ENCODE results near the gene MVP.

The MVP gene

GRCh38 chr16:29804455-29805231, 15.6 kb upstream of the MVP start:
- DNase-seq, result no peak

DNA sequence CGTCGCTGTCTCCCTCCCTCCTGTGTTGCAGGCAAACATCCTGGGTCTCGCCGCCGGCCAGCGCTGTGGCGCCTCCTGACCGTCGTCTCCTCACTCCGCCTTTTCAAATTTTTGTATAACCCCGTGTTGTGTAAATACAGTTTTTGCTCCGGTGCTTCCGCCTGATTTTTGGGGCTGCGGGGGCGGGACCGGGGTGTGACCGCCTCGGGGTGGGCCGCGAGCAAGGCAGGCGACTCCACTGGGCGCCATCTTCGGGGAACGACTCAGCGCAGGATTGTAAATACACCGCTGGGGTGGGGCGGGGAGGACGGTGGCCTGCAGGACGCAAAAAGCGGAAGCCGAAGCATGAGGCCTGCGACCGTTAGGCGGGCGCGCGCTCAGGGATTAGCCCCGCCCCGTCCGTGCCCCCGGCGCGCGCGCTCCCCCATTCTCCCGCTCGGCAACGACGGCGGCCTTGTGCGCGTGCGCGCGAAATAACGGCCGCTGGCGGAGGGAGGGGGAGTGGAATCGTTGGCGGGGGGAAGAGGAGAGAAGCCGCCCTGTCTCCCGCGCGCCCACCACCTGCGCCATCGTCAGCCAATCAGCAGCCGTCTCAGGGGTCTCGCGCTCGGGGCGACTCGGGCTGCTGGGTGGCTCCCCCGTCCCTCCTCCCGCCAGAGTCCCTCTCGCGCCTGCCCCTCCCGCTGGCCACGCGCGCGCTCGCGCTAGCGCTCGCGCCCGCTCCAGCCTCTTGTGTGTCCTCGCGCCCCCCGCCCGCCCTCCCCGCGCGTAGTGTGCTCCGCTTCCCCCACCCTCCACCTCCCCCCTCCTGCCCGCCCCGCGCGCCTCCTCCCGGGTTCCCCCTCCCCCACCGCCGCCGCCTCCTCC, 14.8 kb upstream of the MVP start:
- peak; percentile 98 for DNase-seq
- peak; percentile 72 for ATAC-seq

More at GRCh38 chr16:29804455-29805231, 15.6 kb upstream of the MVP start:
- no peak for ATAC-seq

GRCh38 chr16:29806099-29806579, 14.1 kb upstream of the MVP start, which contains the start of gene MAZ:
TSS of gene MAZ (plus strand) at chr16:29806529. CDS start at chr16:29806702, 173 bp downstream.
- peak; percentile 0 for ATAC-seq
- DNase-seq, result peak; percentile 82

- peak; percentile 78 for DNase-seq
These were observed 13.4 kb upstream of the MVP start for GRCh38 chr16:29806641-29807425.

DNA sequence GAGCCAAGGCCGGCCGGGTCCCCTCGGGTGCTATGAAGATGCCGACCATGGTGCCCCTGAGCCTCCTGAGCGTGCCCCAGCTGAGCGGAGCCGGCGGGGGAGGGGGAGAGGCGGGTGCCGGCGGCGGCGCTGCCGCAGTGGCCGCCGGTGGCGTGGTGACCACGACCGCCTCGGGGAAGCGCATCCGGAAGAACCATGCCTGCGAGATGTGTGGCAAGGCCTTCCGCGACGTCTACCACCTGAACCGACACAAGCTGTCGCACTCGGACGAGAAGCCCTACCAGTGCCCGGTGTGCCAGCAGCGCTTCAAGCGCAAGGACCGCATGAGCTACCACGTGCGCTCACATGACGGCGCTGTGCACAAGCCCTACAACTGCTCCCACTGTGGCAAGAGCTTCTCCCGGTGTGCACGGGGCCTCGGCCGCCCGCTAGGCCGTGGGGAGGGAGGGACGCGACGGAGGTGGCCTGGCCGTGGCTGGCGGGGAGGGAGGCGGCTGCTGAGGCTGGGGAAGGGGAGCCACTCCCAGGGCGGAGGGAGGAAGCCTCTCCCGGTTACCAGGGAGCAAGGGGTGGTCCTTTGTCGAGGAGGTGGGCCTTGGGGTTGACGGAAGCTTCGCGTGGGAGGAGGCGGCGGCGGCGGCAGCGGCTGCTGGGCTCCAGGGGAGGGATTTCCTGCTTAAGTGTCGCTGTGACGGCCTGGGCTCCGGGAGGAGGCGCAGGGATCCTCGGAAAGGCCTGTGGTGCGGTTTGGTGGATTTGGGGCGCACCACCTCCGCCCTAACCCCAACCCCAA, 12.6 kb upstream of the MVP start:
- ATAC-seq, result peak; percentile 19
- DNase-seq, result peak; percentile 92

More at GRCh38 chr16:29806641-29807425, 13.4 kb upstream of the MVP start:
- ATAC-seq, result peak; percentile 5

- ATAC-seq (no peak), DNase-seq (no peak)
These were observed 11.9 kb upstream of the MVP start for GRCh38 chr16:29808219-29808900.

DNA sequence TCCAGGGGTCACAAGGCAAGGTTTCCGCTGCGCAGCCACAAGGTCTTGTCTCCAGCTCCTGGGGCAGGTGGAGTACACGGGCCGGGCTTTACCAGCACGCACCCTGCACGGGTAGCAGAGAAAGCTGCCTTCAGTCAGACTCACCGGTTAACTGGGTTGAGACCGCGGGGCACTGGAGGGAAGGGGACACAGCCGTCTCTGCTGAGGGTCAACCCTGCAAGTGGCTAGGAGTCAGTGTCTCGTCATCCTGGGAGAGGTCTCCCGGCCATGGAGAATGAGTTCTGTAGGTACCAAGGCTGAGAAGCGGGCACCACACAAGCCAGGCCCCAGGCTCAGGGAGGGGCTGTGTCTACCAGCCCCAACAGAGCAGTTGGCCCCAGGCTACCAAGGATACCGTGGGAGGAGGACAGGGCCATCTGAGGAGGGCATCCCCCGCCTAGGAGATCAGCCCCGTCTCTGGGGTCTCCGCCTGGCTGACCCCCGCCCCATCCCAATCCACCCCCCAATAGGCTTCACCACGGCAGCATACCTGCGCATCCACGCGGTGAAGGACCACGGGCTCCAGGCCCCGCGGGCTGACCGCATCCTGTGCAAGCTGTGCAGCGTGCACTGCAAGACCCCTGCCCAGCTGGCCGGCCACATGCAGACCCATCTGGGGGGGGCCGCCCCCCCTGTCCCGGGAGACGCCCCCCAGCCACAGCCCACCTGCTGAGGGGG, 11.1 kb upstream of the MVP start:
- no peak for DNase-seq
- ATAC-seq, result no peak

DNA sequence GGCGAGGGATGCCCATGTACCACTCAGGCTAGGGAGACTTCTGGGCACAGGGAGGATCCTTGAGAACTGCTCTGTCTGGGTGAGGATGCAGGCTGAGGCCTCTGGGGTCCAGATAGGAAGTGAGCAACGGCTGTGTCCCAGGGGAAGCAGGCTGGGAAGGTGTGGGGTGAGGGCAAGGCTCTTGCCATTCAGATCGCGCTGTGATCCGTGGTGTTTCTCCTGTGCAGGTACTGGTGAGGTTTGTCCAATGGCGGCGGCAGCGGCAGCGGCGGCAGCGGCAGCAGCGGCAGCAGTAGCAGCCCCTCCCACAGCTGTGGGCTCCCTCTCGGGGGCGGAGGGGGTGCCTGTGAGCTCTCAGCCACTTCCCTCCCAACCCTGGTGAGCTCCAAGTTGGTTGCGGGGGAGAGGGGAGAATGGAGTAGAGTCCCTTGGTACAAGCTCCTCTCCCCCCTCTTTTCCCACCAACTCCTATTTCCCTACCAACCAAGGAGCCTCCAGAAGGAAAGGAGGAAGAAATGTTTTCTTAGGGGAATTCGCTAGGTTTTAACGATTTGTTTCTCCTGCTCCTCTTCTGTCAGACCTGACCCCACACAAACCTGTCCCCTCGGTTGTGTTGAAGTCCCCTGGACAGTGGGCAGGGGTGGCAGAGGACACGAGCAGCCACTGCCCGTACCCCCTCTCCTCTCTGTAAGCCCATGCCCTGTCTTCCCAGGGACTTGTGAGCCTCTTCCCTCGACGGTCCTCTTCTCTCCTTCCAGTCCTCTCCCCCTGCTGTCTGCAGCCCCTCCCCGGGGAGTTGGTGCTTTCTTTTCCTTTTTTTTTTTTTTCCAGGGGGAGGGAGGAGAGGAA, 10.2 kb upstream of the MVP start:
- DNase-seq, result peak; percentile 68
- no peak for ATAC-seq

DNA sequence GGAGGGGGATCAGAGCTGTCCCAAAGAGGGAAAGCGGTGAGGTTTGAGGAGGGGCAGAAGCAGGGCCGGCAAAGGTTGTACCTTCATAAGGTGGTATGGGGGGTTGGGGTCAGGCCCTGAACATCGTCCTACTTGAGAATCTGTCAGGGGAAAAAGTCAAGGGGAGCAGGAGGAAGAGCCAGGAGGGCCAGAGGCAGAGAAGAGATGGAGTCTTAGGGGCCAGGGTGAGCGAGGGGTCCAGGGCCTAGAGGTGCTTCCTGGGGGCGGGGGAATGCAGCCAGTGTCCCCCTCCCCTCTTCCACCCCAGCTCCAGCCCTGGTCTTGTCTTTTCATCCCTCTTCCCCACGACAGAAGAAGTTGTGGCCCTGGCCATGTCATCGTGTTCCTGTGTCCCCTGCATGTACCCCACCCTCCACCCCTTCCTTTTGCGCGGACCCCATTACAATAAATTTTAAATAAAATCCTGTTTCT, 9.5 kb upstream of the MVP start:
- ATAC-seq (no peak), DNase-seq (no peak)

GRCh38 chr16:29811170-29811895, 8.9 kb upstream of the MVP start:
- peak; percentile 90 for DNase-seq
- ATAC-seq, result peak; percentile 50

DNA sequence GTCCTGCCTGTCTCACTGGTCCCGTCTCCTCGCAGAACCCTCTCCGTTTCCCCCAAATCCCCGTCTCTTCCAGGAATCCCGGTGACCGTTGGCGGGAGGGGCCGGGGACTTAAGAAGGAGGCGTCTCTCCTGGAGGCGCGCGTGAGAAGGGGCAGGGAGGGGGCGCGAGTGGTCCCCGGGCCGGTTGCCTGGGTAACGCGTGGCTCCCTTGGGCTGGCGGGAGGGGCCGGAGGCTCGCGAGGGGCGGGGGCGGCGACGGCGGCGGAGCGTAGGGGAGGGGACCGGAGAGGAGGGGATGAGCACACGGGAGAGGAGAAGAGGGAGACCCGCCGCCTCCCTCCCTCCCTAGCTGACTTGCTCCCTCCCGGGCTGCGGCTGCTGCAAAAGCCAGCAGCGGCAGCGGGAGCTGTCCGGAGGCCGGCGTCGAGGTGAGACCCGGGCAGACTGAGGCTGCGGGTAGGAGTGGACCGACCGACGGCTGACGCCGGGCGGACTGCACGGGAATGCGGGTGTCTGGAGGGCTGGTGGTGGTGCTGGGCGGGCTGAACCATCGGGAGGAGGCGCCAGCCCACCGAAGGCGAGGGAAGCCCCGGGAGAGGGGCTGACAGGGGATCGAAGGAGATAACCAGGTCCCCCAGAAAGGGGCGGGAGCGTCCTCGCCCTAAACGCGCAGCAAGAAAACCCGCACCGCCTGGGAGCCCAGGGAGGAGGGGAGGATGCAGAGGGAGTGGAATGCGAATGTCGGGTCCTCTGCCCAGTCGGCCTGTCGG, 8.2 kb upstream of the MVP start, which contains the start of gene PRRT2:
PRRT2 (plus strand) TSS at position 298 of the 770 bp plus-strand sequence. CDS start 862 bp downstream, outside the sequence.
- DNase-seq (peak; percentile 71), ATAC-seq (no peak)

DNA sequence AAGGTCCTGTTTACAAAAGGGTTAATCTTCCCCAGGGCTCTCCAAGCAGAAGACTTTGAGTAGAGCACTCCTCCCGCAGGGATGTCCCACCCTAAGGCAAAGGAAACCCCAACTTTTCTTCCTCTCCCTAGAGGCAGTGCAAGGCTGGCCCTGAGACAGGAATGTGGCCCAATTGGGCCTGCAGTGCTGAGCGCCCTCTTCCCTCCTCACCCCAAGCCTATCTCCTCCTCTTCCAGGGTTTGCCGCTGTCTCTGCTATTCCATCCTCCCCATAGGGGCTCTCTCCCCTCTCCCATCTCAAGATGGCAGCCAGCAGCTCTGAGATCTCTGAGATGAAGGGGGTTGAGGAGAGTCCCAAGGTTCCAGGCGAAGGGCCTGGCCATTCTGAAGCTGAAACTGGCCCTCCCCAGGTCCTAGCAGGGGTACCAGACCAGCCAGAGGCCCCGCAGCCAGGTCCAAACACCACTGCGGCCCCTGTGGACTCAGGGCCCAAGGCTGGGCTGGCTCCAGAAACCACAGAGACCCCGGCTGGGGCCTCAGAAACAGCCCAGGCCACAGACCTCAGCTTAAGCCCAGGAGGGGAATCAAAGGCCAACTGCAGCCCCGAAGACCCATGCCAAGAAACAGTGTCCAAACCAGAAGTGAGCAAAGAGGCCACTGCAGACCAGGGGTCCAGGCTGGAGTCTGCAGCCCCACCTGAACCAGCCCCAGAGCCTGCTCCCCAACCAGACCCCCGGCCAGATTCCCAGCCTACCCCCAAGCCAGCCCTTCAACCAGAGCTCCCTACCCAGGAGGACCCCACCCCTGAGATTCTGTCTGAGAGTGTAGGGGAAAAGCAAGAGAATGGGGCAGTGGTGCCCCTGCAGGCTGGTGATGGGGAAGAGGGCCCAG, 7.3 kb upstream of the MVP start:
- no peak for DNase-seq
- no peak for ATAC-seq

DNA sequence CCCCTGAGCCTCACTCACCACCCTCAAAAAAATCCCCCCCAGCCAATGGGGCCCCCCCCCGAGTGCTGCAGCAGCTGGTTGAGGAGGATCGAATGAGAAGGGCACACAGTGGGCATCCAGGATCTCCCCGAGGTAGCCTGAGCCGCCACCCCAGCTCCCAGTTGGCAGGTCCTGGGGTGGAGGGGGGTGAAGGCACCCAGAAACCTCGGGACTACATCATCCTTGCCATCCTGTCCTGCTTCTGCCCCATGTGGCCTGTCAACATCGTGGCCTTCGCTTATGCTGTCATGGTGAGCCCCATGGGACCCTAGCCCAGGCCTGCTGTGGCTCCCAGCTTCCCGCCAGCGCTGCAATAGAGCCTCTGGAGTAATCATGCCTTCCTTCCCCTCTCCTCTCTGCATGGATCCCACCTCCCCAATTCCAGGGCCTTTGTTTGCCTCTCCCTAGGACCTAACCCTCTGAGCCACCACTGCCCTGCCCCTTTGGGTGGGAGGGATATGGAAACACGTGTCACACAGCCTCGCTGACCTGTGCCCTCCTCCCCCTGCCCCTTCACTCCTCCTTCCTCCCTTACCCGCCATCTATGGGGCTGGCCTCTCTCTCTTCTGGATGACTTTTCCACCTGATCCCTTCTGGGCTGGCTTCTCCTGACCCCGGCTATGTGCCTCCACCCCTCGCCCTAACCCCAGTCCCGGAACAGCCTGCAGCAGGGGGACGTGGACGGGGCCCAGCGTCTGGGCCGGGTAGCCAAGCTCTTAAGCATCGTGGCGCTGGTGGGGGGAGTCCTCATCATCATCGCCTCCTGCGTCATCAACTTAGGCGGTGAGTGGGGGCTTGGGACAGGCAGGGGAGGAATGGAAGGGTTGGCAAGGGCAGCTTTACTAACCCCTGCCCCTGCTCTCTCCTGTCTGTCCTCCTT, 6.4 kb upstream of the MVP start:
- ATAC-seq, result no peak

GRCh38 chr16:29814592-29814991, 5.7 kb upstream of the MVP start:
- no peak for ATAC-seq
- no peak for DNase-seq

More for the DNA sequence above, 6.4 kb upstream of the MVP start:
- DNase-seq, result no peak
